ENCODE data around the gene VMO1.

DNA sequence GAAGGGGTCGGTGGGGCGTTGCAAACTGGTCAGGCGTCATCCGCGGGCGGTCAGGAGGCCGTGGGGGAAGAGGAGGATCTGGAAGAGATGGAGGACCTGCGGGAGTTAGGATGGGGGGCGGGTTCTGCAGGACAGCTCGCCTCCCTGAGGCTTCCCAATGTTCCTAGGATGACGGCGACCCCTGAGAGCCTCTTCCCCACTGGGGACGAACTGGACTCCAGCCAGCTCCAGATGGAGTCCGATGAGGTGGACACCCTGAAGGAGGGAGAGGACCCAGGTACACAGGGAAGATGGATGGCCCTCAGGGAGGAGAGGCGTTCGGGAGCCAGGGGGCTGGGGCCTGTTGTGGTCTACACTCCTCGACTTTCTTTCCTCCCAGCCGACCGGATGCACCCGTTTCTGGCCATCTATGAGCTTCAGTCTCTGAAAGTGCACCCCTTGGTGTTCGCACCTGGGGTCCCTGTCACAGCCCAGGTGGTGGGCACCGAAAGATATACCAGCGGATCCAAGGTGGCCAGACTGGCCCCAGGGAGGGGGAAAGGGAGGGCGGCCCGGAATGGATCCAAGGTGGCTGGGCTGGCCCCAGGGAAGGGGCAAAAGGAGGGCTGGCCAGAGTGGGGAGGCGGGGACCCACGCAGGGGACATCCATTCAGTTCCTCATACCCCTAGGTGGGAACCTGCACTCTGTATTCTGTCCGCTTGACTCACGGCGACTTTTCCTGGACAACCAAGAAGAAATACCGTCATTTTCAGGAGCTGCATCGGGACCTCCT, 21.6 kb upstream of the VMO1 start:
- no peak for TF ChIP-seq EP300 (IDR thresholded peaks at IDR 0.05)
- TF ChIP-seq CTCF (IDR thresholded peaks at IDR 0.05), result no peak

All from ovary (tissue), 3 donors.